HEK293 (cell line): ENCODE measurements around the gene OBP2A.
"Not testable (repeated sequence)": the region's sequence is repeated elsewhere in the genome, so short reads cannot be mapped to it uniquely, and the experiment has no call there.

Experiments
- ZBTB20 ChIP-seq: fragments of 450-650 bp; formaldehyde crosslinking; IDR thresholded peaks from 2 replicates; pipeline ENCODE4 v1.5.1; 2016; ENCODE audit warnings: missing biosample characterization, missing genetic modification characterization
- ZBTB48 ChIP-seq: fragments of 450-650 bp; formaldehyde crosslinking; IDR thresholded peaks from 2 replicates; pipeline ENCODE4 v1.5.1; 2016; ENCODE audit warnings: missing biosample characterization, missing genetic modification characterization
- ZNF266 ChIP-seq: fragments of 450-650 bp; formaldehyde crosslinking; IDR thresholded peaks from 2 replicates; pipeline ENCODE4 v1.5.1; 2016; ENCODE audit warnings: missing biosample characterization, missing genetic modification characterization, low read depth
- ZNF701 ChIP-seq: fragments of 450-650 bp; formaldehyde crosslinking; IDR thresholded peaks from 2 replicates; pipeline ENCODE4 v1.5.1; 2016; ENCODE audit warnings: missing biosample characterization, missing genetic modification characterization
- ZNF830 ChIP-seq: fragments of 450-650 bp; IDR thresholded peaks from 2 replicates; pipeline ENCODE4 v1.5.0; 2018; ENCODE audit warnings: missing biosample characterization, missing genetic modification characterization, low read depth, mild to moderate bottlenecking, moderate library complexity
- TF ChIP-seq, protein P1 (sequence below): fragments of 450-650 bp; formaldehyde crosslinking; IDR thresholded peaks from 2 replicates; pipeline ENCODE4 v1.5.1; 2016; ENCODE audit warnings: missing biosample characterization, missing genetic modification characterization
- TF ChIP-seq, protein P2 (sequence below): fragments of 450-650 bp; formaldehyde crosslinking; IDR thresholded peaks from 2 replicates; pipeline ENCODE4 v1.5.1; 2016; ENCODE audit warnings: missing biosample characterization, missing genetic modification characterization
- TF ChIP-seq, protein P3 (sequence below): fragments of 450-650 bp; formaldehyde crosslinking; IDR thresholded peaks from 2 replicates; pipeline ENCODE4 v1.5.1; 2016; ENCODE audit warnings: missing biosample characterization, missing genetic modification characterization, low read depth
- TF ChIP-seq, protein P4 (sequence below): IDR thresholded peaks from 2 replicates; pipeline ENCODE4 v1.6.1; 2011; ENCODE audit warnings: mild to moderate bottlenecking, low read depth, low read length, borderline replicate concordance
- TF ChIP-seq, protein P5 (sequence below): fragments of 450-650 bp; formaldehyde crosslinking; optimal IDR thresholded peaks from 2 replicates; pipeline ENCODE3; 2016; ENCODE audit warnings: missing biosample characterization, mild to moderate bottlenecking, missing genetic modification characterization

DNA sequence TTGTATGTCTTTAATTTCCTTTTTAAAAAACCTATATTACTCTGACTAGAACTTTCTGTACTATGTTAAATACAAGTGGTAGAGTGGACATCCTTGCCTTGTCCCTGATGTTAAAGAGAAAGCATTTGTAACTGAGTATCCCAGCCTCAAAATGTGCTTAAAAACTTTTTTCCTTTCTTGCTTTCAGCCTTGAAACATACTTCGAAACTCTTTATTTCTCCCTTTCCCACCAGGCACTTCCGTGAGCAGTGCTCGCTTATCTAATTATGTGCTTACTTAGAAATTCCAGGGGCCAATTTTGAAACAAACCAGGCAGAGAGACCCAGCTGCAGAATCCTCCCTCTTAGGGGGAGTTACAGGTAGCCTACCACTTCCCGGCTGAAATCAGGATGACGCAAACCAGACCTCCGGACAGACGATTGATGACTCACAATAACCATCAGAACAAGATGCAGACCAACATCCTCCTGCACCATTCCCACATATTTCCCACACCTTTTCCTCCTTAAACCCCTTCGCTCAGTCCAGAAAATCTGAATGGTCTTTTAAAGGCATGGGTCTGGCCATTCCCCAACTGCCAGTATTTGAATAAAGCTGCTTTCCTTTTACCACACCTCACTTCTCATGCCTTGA, 2.5 kb upstream of the OBP2A start:
- TF ChIP-seq, protein P1, sequence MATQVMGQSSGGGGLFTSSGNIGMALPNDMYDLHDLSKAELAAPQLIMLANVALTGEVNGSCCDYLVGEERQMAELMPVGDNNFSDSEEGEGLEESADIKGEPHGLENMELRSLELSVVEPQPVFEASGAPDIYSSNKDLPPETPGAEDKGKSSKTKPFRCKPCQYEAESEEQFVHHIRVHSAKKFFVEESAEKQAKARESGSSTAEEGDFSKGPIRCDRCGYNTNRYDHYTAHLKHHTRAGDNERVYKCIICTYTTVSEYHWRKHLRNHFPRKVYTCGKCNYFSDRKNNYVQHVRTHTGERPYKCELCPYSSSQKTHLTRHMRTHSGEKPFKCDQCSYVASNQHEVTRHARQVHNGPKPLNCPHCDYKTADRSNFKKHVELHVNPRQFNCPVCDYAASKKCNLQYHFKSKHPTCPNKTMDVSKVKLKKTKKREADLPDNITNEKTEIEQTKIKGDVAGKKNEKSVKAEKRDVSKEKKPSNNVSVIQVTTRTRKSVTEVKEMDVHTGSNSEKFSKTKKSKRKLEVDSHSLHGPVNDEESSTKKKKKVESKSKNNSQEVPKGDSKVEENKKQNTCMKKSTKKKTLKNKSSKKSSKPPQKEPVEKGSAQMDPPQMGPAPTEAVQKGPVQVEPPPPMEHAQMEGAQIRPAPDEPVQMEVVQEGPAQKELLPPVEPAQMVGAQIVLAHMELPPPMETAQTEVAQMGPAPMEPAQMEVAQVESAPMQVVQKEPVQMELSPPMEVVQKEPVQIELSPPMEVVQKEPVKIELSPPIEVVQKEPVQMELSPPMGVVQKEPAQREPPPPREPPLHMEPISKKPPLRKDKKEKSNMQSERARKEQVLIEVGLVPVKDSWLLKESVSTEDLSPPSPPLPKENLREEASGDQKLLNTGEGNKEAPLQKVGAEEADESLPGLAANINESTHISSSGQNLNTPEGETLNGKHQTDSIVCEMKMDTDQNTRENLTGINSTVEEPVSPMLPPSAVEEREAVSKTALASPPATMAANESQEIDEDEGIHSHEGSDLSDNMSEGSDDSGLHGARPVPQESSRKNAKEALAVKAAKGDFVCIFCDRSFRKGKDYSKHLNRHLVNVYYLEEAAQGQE (tag by site-specific recombination) = not testable (repeated sequence)
- TF ChIP-seq, protein P2, sequence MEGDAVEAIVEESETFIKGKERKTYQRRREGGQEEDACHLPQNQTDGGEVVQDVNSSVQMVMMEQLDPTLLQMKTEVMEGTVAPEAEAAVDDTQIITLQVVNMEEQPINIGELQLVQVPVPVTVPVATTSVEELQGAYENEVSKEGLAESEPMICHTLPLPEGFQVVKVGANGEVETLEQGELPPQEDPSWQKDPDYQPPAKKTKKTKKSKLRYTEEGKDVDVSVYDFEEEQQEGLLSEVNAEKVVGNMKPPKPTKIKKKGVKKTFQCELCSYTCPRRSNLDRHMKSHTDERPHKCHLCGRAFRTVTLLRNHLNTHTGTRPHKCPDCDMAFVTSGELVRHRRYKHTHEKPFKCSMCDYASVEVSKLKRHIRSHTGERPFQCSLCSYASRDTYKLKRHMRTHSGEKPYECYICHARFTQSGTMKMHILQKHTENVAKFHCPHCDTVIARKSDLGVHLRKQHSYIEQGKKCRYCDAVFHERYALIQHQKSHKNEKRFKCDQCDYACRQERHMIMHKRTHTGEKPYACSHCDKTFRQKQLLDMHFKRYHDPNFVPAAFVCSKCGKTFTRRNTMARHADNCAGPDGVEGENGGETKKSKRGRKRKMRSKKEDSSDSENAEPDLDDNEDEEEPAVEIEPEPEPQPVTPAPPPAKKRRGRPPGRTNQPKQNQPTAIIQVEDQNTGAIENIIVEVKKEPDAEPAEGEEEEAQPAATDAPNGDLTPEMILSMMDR (tag by site-specific recombination) = not testable (repeated sequence)
- TF ChIP-seq ZNF266, ZNF830, ZBTB20, ZBTB48, ZNF701 (tag by site-specific recombination): not testable (repeated sequence)
- TF ChIP-seq, protein P3, sequence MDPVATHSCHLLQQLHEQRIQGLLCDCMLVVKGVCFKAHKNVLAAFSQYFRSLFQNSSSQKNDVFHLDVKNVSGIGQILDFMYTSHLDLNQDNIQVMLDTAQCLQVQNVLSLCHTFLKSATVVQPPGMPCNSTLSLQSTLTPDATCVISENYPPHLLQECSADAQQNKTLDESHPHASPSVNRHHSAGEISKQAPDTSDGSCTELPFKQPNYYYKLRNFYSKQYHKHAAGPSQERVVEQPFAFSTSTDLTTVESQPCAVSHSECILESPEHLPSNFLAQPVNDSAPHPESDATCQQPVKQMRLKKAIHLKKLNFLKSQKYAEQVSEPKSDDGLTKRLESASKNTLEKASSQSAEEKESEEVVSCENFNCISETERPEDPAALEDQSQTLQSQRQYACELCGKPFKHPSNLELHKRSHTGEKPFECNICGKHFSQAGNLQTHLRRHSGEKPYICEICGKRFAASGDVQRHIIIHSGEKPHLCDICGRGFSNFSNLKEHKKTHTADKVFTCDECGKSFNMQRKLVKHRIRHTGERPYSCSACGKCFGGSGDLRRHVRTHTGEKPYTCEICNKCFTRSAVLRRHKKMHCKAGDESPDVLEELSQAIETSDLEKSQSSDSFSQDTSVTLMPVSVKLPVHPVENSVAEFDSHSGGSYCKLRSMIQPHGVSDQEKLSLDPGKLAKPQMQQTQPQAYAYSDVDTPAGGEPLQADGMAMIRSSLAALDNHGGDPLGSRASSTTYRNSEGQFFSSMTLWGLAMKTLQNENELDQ = not testable (repeated sequence)
- TF ChIP-seq, protein P4, sequence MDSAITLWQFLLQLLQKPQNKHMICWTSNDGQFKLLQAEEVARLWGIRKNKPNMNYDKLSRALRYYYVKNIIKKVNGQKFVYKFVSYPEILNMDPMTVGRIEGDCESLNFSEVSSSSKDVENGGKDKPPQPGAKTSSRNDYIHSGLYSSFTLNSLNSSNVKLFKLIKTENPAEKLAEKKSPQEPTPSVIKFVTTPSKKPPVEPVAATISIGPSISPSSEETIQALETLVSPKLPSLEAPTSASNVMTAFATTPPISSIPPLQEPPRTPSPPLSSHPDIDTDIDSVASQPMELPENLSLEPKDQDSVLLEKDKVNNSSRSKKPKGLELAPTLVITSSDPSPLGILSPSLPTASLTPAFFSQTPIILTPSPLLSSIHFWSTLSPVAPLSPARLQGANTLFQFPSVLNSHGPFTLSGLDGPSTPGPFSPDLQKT = not testable (repeated sequence)
- TF ChIP-seq, protein P5, sequence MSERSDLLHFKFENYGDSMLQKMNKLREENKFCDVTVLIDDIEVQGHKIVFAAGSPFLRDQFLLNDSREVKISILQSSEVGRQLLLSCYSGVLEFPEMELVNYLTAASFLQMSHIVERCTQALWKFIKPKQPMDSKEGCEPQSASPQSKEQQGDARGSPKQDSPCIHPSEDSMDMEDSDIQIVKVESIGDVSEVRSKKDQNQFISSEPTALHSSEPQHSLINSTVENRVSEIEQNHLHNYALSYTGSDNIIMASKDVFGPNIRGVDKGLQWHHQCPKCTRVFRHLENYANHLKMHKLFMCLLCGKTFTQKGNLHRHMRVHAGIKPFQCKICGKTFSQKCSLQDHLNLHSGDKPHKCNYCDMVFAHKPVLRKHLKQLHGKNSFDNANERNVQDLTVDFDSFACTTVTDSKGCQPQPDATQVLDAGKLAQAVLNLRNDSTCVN = not testable (repeated sequence)
